ENCODE measurements around the gene CCDC200.
A peak's percentile ranks its signal among the peaks of the same experiment; 100 is the strongest.
"Not testable (repeated sequence)": the region's sequence is repeated elsewhere in the genome, so short reads cannot be mapped to it uniquely, and the experiment has no call there.

The CCDC200 gene

GRCh38 chr17:43216369-43216761 is 12.1 kb downstream of the CCDC200 start:
- DNase-seq (ENCODE audit: low read depth in 2 of 2): no peak

GRCh38 chr17:43215341-43215740 is 13.1 kb downstream of the CCDC200 start:
- no peak for DNase-seq (ENCODE audit: low read depth in 2 of 2)

GRCh38 chr17:43213545-43213944 is 14.9 kb downstream of the CCDC200 start:
- no peak for DNase-seq (ENCODE audit: low read depth in 2 of 2)

GRCh38 chr17:43212641-43213490 is 15.6 kb downstream of the CCDC200 start:
- no peak for DNase-seq (ENCODE audit: low read depth in 2 of 2)

GRCh38 chr17:43211480-43212402 is 16.7 kb downstream of the CCDC200 start, which contains the start of gene TMEM106A:
TMEM106A (plus strand) TSS chr17:43211875; CDS start chr17:43213042, 1,167 bp downstream.
- DNase-seq (ENCODE audit: low read depth in 2 of 2): peak; percentile 56 to 59

GRCh38 chr17:43211123-43211479 is 17.3 kb downstream of the CCDC200 start:
- DNase-seq (ENCODE audit: low read depth in 2 of 2): no peak

GRCh38 chr17:43210576-43210975 is 17.8 kb downstream of the CCDC200 start:
- DNase-seq (ENCODE audit: low read depth in 2 of 2): no peak

GRCh38 chr17:43203013-43203412 is 25.4 kb downstream of the CCDC200 start:
- DNase-seq (ENCODE audit: low read depth in 2 of 2): not testable (repeated sequence)

GRCh38 chr17:43200127-43200526 is 28.3 kb downstream of the CCDC200 start:
- no peak for DNase-seq (ENCODE audit: low read depth in 2 of 2)

- no peak for DNase-seq (ENCODE audit: low read depth in 2 of 2)
Measured at GRCh38 chr17:43199633-43200032, 28.8 kb downstream of the CCDC200 start.

GRCh38 chr17:43193251-43193650 is 35.2 kb downstream of the CCDC200 start:
- DNase-seq (ENCODE audit: low read depth in 2 of 2): no peak

- DNase-seq (ENCODE audit: low read depth in 2 of 2): not testable (repeated sequence)
Measured at GRCh38 chr17:43186656-43187055, 41.8 kb downstream of the CCDC200 start.

- no peak for DNase-seq (ENCODE audit: low read depth in 2 of 2)
Measured at GRCh38 chr17:43183921-43184320, 44.5 kb downstream of the CCDC200 start.

GRCh38 chr17:43176119-43176570 is 52.3 kb downstream of the CCDC200 start:
- DNase-seq (ENCODE audit: low read depth in 2 of 2): no peak

GRCh38 chr17:43175213-43176118 is 53.0 kb downstream of the CCDC200 start:
- no peak for DNase-seq (ENCODE audit: low read depth in 2 of 2)

GRCh38 chr17:43171586-43172487 is 56.6 kb downstream of the CCDC200 start:
- DNase-seq (ENCODE audit: low read depth in 2 of 2): no peak

All from stimulated activated CD8-positive, alpha-beta memory T cell treated with anti-CD3 and anti-CD28 coated beads, Interleukin-2, amount 100 ng/mL, for 48 hours (primary cell).